Keratinocyte (primary cell): ENCODE results near the gene FNIP2.
"Not testable (repeated sequence)": the region's sequence is repeated elsewhere in the genome, so short reads cannot be mapped to it uniquely, and the experiment has no call there.

Source experiments
- CTCF ChIP-seq, 3 experiments: IDR thresholded peaks in 1 of 3; conservative IDR thresholded peaks in 1 of 3; optimal IDR thresholded peaks in 1 of 3; 2 replicates in 2 of 3; 3 replicates in 1 of 3; pipeline versions ENCODE3 to v1.5.1; 2011; ENCODE audit warnings: low read length in 3 of 3, mild to moderate bottlenecking in 3 of 3, moderate library complexity in 2 of 3, control low read depth in 1 of 3, inconsistent platforms in 1 of 3; ENCODE audit not compliant: insufficient read depth in 2 of 3; ENCODE audit errors: extremely low read depth in 1 of 3
- EZH2 ChIP-seq: IDR thresholded peaks from one replicate; pipeline ENCODE4 v1.6.1; 2012; ENCODE audit warnings: inconsistent platforms, mild to moderate bottlenecking, low read length, moderate library complexity

GRCh38 chr4:158882142-158882541, 113.3 kb downstream of the FNIP2 start:
- not testable (repeated sequence) for TF ChIP-seq CTCF (optimal IDR thresholded peaks at IDR 0.05 in 1 of 3, IDR thresholded peaks at IDR 0.05 in 1 of 3, conservative IDR thresholded peaks at IDR 0.05 in 1 of 3; ENCODE audit: extremely low read depth in 1 of 3, insufficient read depth in 2 of 3, low read length in 3 of 3); EZH2
